Suppressor macrophage treated with lipopolysaccharide for 1 hour (primary cell): ENCODE results near the gene SETD5.

Experiments used
- DNase-seq, 3 donors: peaks; one replicate each; pipeline ENCODE4 v3.0.0-alpha.2; 2020 to 2022

The SETD5 gene

DNA sequence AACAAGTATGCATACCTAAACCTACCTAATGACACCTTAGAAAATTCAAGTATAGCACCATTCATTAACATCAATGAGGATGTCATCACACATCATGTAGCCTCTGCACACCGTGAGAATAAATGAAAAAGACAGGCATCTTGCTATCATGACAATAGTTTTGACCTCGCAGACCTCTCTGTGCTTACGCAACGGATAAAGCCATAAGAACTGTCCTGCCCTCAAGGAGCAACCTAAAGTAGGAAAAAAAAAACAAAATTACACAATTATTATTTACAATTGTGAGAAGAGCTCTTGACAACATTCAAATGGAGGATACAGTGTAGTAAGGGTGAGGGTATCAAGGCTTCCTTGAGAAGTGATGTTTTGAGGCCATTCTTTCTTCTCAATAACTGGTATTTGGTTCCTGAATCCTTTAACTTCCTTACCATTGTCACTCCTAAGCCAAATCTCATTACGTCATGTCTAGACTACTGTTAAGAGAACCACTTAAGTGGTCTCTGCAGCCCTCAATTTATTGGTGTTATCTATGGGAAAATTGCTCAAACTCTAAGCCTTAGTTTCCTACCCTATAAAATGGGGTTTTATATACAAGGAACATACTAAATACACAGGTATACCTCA lies 7.0 kb upstream of the SETD5 start:
- no peak for DNase-seq

DNA sequence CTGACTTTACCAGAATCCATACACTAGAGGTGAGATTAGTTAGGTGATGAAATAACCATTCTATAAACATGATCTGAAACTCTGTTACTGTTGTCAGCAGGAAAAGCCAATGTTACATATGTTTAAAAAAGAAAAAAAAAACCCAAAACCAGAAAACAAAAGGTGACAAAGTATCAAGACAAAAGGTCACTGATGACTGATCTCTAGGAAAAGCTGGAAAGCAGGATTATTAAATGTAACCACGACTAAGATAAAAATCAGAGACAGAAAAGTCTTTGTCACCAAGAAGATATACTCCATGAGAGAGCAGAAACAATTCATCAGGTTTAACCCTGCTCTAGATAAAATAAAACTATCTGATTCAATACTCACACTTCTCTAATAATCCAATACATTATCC lies 5.4 kb upstream of the SETD5 start:
- no peak for DNase-seq

- no peak for DNase-seq
Observed at GRCh38 chr3:9395570-9396300, 1.7 kb upstream of the SETD5 start.

- DNase-seq, result peak; percentile 89 to 92 (median 90)
Observed at GRCh38 chr3:9396301-9396631, 1.1 kb upstream of the SETD5 start.

- peak; percentile 98 to 99 (median 98) for DNase-seq
Observed at GRCh38 chr3:9396632-9397331, 633 bp upstream of the SETD5 start.

DNA sequence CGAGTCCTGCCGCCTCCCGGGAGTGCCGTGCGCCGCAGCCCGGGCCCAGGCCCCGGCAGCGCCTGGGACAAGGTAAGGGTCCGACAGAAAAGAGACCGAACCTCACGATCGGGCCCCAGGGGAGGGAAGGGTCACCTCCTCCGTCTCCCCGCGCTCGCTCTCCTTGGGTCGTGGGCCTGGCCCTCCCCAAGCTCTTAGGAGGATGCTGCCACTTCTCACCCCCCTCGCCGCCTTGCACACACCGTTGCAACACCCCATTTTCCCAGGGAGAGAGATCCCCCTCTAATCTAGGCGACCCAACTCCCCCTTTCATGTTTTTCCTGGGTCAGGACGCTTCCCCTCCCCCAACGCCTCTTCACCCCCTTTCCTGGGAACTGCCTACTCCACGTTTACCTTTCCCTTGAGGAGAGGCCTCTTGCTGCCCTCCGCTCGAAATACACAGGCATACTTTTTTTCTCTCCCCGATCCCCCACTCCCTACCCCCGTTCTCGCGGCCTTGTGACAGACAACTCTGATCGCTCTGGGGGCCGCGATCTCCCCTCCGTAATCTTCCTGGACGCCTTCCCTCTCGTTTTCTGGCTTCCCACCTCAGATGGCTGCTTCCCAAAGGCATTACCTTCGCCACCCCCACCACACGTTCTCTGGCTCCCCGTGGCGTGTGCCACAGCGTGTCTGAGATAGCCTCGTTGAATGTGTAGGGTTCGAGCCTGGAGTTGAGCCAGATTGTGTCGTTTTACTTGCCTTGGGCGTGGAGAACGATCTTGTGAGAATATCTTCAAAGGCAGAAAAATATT lies 688 bp downstream of the SETD5 start:
- DNase-seq, result peak in 1 of 3 donors; percentile 47

DNA sequence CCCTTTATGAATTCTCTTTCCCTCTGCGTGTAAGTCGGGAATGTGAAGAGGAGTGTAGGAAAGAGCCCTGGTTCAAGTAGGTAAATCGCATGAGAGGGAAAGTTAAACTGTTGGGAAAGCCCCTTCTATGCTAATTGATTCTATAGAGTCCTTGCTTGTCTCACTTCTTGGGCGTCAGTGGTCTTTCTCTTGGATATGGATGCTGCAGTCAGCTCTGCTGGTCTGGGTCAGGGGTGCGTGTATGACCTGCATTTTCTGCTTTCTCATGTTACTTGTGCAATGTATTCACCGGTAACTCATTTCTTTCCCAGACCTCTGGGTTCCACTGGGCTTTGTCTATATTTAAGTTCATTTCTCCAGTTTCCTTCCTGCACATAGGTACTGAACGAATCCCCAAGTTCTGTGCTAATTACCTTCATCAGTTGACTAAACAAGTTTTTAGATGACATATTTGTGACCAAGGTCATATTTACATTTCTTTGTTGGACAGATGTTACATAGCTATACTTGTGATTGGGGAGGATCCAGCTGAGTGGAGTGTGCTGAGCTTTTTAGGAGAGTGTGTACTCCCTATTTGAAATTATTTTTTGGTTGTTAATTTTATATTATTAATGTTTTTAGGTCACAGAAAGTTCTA lies 1.4 kb downstream of the SETD5 start:
- peak; percentile 47 to 68 (median 55) for DNase-seq

- DNase-seq, result no peak
Observed at GRCh38 chr3:9399337-9399703, 1.9 kb downstream of the SETD5 start.

DNA sequence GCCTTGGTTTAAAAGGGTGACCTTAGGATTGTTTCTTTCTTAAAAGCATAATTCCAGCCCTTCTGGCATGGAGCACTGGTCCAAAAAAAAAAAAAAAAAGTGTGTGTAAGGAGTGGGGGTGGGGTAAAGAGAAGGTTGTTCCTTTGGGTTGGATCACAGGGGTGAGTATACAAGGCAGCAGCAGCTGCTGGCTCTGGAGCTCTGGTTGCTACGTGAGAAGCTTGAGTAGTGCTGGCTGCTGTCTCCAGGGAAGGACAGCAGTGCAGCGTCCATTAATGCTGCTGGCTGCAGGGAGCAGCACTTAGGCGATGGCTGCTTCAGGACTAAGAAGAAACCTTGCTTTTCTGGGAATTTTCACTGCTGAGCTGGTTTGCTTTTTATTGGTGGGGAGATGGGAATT lies 2.3 kb downstream of the SETD5 start:
- DNase-seq, result peak; percentile 61 to 63 (median 63)

DNA sequence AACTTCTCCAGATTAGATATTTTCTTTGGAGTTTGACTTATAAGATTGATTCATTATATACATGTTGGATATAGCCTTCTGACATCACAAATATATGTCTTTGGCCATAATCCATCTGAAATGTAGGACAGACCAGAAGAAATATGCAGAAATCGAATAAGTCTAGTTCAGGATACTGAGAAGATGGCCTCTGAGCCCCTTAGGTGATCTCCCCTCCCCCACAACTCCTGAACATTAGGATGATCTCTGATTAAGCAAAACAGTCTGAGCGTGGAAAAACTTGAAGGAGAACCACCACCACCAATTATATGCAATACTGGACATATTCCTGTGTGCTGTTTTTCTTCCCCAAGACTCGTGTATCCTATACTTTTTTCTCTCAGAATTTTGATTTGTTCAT lies 3.2 kb downstream of the SETD5 start:
- no peak for DNase-seq

DNA sequence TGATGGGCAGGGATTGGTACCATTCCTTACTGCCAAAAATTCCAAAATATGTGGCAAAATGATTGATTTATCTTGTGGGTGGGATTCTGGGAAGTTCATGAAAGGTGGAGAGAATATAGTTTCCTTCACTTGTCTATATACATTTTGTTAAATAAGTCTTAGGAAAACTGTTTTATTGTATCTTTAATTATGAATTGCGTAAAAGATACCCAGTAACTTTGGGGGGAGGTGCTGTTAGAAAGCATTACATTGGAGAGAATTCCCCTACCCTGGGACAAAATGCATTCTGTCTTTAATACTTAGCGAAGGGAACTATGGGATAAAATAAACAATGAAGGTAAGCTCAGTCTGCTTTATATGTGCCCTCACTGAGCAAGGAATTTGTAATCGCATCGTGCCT lies 4.6 kb downstream of the SETD5 start:
- DNase-seq, result no peak

GRCh38 chr3:9402410-9403228 lies 5.2 kb downstream of the SETD5 start:
- DNase-seq, result no peak

DNA sequence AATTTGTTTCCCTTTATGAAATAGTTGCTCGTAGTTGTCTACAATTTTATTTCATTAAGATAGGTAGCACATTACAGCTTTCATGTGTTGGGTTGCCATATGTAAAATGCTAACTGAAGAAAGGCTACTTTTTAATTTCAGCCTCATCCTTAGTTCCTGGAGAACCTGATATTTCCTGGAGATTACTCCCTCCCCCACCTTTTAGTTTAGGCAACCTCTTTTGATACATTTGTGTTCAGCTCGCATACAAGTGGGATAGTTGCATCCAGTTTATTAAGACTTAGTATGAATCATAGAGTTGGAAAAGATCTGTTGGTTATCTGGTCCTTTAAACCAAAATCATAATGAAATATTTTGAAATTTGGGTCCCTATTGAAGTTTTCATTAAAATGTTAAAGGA lies 6.0 kb downstream of the SETD5 start:
- no peak for DNase-seq

- DNase-seq, result no peak
Observed at GRCh38 chr3:9404680-9405079, 7.3 kb downstream of the SETD5 start.

DNA sequence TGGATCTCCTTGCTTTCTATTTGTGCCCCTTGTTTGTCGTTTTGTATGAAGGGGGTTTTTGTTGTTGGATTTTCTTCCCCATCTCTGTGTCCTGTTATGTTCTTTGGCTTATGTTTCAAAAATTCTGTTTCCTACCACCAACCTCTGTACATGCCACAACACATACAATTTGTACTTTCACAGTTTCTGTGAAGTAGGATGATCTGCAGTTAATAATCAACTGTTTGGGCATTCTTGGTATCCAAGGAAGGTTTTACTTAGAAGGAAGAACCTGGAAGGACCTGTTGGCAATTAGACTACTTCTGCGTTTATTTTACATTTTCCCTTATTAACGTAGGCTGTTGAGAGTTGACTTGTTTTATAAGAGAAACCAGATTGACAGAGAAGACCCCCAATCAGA lies 8.3 kb downstream of the SETD5 start:
- no peak for DNase-seq

DNA sequence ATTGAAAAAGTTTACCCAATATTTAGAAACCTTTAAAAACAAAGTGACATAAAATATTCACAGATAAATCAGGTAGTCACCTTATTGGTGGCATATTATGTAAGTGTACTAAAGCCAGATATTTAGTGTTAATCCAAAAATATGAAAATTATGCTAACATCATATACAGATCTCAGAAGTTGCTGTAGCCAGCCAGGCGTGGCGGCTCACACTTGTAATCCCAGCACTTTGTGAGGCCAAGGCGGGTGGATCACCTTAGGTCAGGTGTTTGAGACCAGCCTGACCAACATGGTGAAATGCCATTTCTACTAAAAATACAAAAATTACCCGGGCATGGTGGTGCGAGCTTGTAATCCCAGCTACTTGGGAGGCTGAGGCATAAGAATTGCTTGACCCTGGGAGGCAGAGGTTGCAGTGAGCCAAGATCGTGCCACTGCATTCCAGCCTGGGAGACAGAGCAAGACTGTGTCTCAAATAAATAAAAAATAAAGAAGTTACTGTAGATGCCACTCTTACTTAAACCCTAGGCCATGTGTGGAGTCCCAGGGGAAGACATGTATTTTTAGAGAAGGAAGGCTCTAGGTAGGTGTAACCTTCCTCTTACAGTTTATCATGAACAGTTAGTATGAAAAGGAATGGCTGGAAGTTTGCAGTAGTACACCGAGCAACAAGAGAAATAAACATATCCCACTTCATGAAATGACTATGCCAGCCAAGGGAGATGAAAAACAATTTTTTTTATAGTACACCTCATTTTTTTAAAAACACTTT lies 9.6 kb downstream of the SETD5 start:
- no peak for DNase-seq

GRCh38 chr3:9408061-9408460 lies 10.6 kb downstream of the SETD5 start:
- no peak for DNase-seq

DNA sequence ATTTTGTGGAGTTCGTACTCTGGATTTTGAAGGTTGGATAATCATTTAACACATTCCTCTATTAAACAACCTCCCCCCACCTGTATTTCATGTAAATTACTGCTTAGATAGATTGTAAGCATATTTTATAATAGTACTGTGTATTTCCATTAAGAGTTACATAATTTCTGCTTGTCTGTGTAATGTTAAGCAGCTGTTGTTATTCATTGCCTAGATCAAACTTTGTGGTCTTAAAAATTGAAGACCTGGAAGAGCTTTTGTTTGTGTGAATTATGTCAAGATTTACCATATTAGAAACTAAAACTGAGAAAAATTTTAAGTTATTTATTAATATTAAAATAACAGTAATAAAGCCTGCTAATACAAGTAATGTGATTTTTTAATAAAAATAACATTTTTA lies 11.1 kb downstream of the SETD5 start:
- no peak for DNase-seq

DNA sequence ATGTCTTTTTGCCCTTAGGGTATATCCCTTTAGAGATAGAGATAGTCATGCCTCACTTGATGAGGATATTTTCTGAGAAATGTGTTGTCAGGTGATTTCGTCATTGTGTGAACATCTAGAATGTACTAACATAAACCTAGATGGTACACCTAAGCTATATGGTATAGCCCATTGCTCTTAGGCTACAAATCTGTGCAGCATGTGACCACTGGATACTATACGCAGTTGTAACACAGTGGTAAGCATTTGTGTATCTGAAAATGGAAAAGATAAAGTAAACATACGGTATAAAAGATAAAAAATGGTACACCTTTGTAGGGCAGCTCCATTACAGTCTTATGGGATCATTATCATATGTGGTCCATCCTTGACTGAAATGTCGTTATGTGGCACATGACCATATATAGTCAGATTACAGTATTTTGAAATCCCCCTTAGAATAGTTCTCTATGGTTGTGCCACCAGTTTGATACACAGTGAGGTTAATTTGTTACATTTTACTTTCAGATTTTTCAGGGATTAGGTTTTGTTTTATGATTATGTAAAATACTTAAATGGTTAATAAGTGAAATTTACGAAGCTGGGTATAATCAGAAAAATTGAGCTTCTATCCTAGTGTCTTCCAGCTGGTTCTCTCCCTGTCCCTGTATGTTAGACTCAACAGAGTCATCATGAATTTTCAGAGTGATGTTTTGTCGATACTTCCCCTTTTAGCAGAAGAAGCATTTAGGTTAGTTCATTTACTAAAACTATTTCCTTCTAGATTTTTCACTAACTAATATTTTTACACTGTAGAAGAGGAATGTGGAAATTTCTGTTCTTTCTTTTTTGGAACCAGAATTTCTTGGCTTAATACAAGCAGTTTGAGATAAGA lies 12.8 kb downstream of the SETD5 start:
- peak; percentile 38 to 65 (median 63) for DNase-seq

- no peak for DNase-seq
Observed at GRCh38 chr3:9411302-9411701, 13.9 kb downstream of the SETD5 start.
